HCEC 1CT (cell line): ENCODE results near the gene SPINT4.
"Not testable (repeated sequence)": the region's sequence is repeated elsewhere in the genome, so short reads cannot be mapped to it uniquely, and the experiment has no call there.

ENCODE experiments used
- DNase-seq: peaks from one replicate; pipeline ENCODE4 v3.0.0-alpha.2; 2017

The SPINT4 gene

DNA sequence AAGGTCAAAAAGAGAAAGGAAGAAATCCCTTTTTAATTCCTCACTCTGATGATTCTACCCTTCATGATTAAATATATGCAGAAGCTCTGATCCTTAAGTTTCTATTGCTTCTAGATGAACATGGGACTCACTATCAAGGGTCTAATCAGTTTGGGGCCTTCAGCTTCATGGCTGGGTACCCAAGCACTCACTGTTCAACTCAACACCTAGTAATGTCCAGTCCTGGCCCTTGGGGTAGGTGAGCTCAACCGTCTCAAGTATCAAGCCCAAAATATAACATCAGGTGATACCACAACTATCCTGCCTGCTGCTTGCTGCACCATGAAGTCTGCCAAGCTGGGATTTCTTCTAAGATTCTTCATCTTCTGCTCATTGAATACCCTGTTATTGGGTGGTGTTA lies at the start of gene SPINT4:
TSS of gene SPINT4 (plus strand) at position 301 of the 400 bp plus-strand sequence. CDS start at position 322, 21 bp downstream.
- no peak for DNase-seq

DNA sequence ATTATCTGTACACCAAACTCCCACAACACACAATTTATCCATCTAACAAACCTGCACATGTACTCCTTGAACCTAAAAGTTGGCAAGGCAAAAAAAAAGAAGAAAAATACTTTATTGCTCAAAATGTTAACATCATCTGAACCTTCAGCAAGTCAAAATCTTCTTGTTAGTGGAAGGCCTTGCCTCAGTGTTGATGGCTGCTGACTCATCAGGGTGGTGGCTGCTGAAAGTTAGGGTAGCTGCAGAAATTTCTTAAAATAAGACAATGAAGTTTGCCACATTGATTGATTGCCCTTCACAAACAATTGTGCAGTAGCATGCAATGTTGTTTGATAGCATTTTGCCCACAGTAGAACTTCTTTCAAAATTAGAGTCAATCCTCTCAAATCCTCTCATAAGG lies 49.4 kb upstream of the SPINT4 start:
- DNase-seq, result no peak

DNA sequence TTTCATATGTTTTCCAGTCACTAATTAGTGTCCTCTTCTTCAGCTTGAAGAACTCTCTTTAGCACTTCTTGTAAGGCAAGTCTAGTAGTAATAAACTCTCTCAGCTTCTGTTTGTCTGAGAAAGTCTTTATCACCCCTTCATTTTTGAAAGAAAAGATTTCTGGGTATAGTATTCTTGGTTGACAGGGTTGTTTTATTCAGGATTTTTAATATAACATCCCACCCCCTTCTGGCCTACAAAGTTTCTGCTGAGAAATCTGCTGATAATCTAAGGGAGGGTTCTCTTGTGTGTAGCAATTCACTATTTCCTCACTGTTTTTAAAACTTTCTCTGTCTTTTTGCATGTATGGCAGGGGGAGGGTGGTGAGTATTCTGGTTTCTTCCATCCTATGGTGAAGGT lies 42.5 kb upstream of the SPINT4 start:
- no peak for DNase-seq

DNA sequence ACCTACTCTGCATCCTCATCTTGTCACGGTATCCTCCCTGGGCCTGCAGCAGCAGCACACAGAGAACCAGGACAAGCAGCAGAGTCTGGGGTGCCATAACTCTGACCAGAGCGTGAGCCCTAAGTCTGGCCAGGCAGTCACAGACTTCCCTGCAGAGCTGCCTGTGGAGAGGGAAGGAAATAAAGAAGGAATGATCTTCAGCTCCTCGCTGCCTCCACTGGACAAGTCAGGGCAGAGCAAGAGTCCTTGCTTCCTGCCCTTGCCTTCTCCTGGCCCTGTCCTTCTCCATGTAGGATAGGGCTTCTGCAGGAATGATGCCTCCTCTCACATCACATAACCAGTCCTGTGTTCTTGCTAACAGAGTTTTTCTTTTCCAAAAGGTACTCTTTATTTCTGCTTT lies 36.3 kb upstream of the SPINT4 start:
- DNase-seq, result peak; percentile 3

DNA sequence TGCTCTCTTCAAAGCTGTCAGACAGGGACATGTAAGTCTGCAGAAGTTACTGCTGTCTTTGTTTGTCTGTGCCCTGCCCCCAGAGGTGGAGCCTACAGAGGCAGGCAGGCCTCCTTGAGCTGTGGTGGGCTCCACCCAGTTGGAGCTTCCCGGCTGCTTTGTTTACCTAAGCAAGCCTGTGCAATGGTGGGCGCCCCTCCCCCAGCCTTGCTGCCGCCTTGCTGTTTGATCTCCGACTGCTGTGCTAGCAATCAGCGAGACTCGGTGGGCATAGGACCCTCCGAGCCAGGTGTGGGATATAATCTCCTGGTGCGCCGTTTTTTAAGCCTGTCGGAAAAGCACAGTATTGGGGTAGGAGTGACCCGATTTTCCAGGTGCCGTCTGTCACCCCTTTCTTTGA lies 28.8 kb upstream of the SPINT4 start:
- not testable (repeated sequence) for DNase-seq

DNA sequence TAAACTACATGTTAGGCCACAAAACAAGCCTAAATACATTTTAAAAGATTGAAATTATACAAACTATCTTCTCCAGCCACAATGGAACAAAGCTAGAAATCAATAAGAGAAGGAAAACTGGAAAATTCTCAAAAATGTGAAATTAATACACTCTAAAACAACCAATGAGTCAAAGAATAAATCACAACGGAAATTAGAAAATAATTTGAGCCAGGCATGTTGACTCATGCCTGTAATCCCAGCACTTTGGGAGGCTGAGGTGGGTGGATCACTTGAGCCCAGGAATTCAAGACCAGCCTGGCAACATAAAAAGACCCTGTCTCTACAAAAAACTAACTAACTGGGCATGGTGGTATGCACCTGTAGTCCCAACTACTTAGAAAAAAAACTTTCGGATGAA lies 26.7 kb upstream of the SPINT4 start:
- DNase-seq, result no peak

DNA sequence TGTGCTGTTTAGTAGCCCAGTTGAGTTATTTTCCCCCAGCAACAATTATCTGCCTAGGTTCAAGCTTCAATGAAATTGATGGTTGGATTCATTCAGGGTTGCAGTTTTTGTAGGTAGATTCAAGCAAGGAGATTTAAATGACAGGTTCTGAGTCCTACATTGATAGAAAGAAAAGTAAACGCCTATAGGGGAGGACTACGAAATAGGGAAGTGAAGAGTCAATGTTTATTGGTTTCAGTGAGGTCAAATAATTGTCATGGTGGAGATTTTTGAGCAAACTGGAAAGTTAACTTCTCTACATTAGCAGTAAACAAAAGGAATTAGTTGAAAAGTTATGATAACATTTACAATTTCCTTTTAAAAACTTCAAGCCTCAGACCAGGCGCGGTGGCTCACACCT lies 21.0 kb upstream of the SPINT4 start:
- no peak for DNase-seq

DNA sequence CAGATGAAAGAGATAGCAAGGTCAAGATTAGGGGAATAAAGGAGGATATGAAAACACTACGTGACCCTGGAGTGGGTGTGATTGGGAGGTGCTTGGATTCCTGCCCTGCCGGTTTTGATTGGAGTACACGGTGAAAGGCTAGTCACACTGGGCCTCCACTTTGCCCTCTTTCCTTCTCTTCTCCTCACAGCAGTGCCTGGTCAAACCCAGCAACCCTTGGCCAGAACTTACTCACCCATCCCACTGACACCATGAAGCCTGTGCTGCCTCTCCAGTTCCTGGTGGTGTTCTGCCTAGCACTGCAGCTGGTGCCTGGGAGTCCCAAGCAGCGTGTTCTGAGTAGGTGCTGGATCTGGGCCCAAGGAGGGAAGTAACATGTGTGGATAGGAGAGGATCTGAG lies 20.3 kb upstream of the SPINT4 start, which contains the start of gene WFDC13:
TSS of gene WFDC13 (plus strand) at position 166 of the 400 bp plus-strand sequence. CDS start at position 252, 86 bp downstream.
- no peak for DNase-seq

DNA sequence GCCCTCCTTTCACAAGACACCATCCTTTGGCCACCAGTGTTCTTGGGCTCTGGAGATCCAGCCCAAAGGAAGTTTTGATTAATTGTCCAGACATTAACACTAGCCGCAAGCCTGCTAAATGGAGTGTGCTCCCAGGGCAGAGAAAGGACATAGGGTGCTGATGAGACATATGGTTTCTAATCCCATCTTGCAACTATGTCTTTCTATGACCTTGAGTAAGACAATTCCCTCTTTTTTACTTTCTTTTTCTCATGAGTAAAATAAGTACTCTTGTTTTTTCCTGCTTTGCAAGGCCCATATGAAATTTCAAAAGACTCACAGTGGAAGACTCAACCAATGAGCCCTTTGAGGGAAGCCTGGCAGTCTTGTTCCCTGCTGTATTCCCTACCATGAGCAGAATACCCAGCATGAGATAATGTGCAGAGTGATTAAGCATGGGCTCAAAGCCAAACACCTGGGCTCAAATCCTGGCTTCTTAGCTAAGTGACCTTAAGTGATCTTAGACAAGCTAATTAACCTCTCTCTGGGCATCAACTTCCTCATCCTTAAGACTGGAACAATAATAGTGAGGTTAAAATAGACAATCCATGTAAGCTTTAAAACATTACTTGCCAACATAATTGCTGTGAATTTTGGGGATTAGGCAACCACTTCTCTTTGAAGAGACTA lies 17.0 kb upstream of the SPINT4 start, which contains the start of gene WFDC10B:
TSS of gene WFDC10B (minus strand) at position 51 of the 669 bp plus-strand sequence. CDS start 19,027 bp downstream, outside the sequence.
- DNase-seq, result no peak

DNA sequence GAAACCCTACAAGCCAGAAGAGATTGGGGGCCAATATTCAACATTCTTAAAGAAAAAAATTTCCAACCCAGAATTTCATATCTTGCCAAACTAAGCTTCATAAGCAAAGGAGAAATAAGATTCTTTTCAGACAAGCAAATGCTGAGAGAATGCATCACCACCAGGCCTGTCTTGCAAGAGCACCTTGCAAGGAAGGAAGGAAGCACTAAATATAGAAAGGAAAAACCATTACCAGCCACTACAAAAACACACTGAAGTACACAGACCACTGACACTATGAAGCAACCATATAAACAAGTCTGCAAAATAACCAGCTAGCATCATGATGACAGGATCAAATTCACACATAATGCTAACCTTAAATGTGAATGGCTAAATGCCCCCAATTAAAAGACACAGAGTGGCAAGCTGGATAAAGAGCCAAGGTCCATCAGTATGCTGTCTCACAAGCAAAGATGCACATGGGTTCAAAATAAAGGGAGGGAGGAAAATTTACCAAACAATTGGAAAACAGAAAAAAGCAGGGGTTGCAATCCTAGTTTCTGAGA lies 5.9 kb upstream of the SPINT4 start:
- not testable (repeated sequence) for DNase-seq

DNA sequence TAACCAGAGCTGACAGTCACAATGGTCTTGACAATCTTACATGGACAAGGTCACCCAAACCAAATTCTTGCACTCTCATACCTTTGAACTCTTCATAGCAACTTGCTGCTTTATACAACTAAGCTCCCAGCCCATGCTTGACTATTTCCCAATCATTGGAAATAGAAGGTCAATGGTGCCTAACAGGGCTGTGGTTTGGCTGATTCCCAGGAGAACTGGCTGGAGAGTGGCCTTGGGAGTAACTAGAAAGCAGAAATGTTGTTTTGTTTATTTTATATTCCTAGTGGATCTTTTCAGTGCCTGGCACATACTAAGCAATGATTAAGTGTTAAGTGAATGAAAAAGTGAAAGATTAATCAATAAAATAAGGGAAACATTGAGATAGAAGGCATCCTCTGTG lies 3.0 kb downstream of the SPINT4 start:
- no peak for DNase-seq

DNA sequence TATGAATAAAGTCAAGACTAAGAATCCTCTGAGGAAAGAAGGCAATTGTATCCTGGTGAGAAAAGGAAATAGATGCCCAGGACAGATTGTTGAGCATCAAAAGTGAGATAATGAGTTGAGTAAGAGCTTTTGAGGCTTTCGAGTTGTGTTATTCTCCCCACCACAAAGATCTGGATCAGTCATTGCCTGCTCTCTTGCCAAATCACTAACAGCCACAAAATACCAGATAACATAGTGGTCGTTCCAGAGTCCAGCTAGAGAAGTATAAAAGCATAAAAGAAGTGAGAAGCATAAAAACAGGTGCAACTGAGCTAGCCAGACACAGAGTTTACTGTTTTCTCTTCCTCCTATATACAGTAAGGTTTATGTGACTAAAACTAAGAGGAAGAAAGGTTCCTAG lies 4.9 kb downstream of the SPINT4 start:
- no peak for DNase-seq

DNA sequence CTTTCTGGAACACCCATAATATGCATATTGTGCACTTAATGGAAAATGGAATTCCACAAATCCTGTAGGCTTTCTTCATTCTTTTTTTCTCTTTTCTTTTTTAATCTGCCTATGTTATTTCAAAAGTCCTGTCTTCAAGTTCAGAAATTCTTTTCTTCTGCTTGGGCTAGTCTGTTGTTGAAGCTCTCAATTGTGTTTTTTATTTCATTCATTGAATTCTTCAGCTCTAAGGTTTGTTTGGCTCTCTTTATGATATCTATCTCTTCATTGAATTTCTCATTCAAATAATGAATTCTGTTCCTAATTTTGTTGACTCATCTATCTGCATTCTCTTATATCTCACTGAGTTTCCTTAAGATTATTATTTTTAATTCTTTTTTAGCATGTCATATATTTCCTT lies 10.1 kb downstream of the SPINT4 start:
- no peak for DNase-seq

DNA sequence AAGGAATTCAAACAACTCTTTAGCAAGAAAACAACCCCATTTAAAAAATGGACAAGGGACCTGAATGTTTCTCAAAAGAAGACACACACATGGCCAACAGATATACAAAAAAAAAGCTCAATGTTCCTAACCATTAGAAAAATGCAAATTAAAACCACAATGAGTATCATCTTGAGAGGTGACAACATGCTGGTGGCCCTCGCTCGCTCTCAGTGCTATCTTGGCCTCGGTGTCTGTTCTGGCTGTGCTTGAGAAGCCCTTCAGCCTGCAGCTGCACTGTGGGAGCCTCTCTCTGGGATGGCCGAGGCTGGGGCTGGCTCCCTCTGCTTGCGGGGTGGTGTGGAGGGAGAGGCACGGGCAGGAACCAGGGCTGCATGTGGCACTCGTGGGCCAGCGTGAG lies 13.4 kb downstream of the SPINT4 start:
- DNase-seq, result no peak

DNA sequence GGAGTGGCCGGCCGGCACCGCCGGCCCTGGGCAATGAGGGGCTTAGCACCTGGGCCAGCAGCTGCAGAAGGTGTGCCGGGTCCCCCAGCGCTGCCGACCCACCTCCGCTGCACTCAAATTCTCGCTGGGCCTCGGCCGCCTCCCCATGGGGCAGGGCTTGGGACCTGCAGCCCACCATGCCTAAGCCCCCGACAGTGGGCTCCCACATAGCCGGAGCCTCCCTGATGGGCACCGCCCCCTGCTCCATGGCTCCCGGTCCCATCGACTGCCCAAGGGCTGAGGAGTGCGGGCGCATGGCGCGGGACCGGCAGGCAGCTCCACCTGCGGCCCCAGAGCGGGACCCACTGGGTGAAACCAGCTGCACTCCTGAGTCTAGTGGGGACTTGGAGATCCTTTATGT lies 13.8 kb downstream of the SPINT4 start:
- no peak for DNase-seq

DNA sequence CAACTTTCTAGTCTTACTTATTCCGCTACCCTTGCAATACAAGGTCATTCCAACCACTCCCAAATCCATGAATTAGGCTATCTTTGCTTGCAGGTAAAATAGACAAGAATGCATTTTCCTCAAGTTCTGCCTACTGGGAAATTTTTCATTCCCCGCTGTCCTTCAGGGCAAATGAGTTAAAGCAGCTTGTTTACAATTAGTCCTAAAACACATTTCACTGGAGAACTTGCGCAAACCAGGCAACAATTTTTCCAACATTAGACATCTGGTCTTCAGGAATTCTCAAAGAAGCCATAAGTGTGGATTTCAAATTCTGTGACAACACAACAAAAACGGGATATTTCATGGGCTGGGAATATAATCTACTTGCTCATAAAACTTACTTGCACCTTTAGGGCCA lies 20.4 kb downstream of the SPINT4 start:
- no peak for DNase-seq

DNA sequence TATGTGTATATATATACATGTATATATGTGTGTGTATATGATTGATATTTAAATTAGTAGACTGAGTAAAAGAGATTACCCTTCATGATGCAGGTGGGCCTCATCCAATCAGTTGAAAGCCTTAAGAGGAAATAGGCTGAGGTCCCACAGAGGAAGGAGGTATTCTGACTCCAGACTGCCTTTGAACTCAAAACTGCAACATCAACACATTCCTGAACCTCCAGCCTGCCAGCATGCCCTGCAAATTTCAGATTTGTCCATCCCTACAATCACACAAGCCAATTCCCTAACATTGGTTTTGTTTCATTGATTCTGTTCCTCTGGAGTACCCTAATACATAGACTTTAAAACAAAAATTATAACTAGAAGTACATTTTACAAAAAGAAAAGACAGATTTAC lies 22.9 kb downstream of the SPINT4 start:
- no peak for DNase-seq

DNA sequence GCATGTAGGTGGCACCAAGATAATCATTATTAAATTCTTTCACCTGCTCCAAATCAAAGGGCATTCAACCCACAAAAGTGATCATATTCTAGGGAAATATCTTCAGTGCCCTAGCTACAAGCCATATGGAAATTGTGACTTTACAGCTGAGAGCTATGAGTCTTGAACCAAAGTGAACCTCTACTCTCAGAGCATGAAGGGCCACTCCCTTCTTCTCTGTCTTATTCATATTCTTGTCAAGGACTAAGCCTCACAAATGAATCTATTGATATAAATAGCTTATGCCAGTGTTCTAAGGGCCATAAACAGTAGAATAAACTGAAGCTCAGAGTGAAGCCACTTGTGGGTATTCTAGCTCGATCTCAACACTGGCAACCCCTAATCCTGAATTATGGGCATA lies 29.6 kb downstream of the SPINT4 start:
- DNase-seq, result no peak

DNA sequence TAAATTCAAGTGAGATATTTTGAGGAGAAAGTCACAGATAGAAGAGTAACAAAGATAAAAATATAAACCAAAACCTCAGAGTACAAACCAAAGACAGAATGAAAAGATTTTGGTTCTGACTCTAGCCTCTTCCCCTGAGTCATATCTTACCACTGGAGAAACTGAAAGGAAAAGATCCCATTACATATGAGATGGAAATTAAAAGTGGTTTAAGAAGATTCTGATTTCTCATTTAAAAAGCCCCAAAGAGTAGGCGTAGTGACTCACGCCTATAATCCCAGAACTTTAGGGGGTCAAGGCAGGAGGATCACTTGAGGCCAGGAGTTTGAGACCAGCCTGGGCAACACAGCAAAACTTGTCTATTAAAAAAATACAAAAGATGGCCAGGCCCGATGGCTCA lies 30.6 kb downstream of the SPINT4 start:
- DNase-seq, result no peak

DNA sequence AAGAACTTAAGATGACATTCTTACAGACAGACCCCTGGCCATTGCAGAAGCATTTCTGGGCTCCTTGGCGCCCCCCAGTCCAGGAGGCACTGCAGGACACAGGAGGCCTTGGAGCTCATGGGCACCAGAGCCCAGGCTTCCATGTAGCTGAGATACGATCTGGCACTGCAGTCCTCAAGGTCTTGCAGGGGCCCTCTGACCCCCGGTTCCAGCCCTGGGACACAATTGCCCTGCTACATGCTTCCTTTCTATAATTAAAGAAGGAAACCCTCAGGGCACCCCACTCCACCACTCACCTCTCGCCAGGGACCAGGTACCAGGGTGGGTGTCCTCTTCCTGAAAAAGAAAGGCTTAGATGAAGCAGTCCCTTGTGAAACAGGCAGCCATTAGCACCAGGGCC lies 35.9 kb downstream of the SPINT4 start:
- no peak for DNase-seq

DNA sequence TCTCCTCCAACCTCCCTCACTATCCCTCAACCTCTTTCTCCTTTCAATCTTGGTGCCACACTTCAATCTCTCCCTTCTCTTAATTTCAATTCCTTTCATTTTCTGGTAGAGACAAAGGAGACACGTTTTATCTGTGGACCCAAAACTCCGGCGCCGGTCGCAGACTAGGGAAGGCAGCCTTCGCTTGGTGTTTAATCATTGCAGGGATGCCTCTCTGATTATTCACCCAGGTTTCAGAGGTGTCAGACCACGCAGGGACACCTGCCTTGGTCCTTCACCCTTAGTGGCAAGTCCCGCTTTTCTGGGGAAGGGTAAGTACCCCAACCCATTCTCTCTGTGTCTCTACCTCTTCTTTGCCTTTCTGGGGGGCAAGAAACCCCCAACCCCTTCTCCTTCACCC lies 37.8 kb downstream of the SPINT4 start:
- DNase-seq, result not testable (repeated sequence)

DNA sequence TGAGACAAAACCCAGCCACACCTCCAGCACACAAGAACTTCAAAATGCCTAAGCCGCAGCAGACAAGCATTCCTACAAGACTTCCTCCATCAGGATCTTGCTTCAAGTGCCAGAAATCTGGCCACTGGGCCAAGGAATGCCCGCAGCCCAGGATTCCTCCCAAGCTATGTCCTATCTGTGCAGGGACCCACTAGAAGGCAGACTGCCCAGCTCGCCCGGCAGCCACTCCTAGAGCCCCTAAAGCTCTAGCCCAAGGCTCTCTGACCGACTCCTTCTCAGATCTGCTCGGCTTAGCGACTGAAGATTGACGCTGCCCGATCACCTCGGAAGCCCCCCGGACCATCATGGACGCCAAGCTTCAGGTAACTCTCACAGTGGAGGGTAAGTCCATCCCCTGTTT lies 39.8 kb downstream of the SPINT4 start:
- not testable (repeated sequence) for DNase-seq

DNA sequence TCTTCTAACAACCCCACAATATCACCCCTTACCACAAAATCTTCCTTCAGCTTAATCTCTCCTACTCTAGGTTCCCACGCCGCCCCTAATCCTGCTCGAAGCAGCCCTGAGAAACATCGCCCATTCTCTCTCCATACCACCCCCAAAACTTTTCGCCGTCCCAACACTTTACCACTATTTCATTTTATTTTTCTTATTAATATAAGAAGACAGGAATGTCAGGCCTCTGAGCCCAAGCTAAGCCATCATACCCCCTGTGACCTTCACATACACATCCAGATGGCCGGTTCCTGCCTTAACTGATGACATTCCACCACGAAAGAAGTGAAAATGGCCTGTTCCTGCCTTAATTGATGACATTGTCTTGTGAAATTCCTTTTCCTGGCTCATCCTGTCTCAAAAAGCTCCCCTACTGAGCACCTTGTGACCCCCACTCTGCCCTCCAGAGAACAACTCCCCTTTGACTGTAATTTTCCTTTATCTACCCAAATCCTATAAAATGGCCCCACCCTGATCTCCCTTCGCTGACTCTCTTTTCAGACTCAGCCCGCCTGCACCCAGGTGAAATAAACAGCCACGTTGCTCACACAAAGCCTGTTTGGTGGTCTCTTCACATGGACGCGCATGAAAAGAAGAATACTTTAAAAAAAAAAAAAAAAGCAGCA lies 42.6 kb downstream of the SPINT4 start:
- DNase-seq, result not testable (repeated sequence)

DNA sequence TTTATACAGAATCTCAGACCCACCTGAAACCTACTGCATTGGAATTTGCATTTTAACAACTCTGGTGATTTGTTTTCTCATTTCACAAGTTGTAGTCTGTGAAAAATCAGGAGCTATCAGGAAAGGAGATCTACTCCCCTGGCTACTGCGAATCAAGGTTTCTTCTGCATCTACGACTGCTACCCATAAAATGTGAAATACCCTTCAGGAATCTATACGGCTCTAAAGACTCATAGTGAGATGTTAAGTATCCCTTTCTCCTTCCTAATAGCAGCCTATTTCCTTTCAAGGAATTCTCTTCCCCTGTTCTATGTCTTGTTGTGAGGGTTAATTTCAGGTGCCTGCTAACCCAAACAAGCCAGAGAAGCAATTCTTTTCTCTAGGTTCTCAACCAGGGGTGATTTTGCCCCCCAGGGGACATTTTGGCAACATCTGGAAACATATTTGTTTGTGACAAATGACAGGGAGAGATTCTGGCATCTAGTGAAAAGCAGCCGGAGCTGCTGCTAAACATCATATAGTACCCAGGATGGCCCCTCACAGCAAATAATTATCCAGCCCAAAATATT lies 43.2 kb downstream of the SPINT4 start:
- DNase-seq, result no peak
